NCI-H226 (cell line): ENCODE measurements around the gene ATE1.
A peak's percentile ranks its signal among the peaks of the same experiment; 100 is the strongest.
"Not testable (repeated sequence)": the region's sequence is repeated elsewhere in the genome, so short reads cannot be mapped to it uniquely, and the experiment has no call there.

Experiments
- DNase-seq: peaks from one replicate; pipeline ENCODE4 v3.0.0-alpha.2; 2015

The ATE1 gene

GRCh38 chr10:121774813-121775212, 153.0 kb downstream of the ATE1 start:
- DNase-seq: no peak

- no peak for DNase-seq
These were observed 153.4 kb downstream of the ATE1 start for GRCh38 chr10:121774404-121774803.

- peak; percentile 2 for DNase-seq
These were observed 154.9 kb downstream of the ATE1 start for GRCh38 chr10:121772884-121773283.

GRCh38 chr10:121772406-121772805, 155.4 kb downstream of the ATE1 start:
- DNase-seq: no peak

- no peak for DNase-seq
These were observed 155.9 kb downstream of the ATE1 start for GRCh38 chr10:121771966-121772365.

- no peak for DNase-seq
These were observed 161.4 kb downstream of the ATE1 start for GRCh38 chr10:121766426-121766825.

GRCh38 chr10:121765204-121765603, 162.6 kb downstream of the ATE1 start:
- DNase-seq: no peak

- no peak for DNase-seq
These were observed 163.4 kb downstream of the ATE1 start for GRCh38 chr10:121764233-121764942.

- not testable (repeated sequence) for DNase-seq
These were observed 170.6 kb downstream of the ATE1 start for GRCh38 chr10:121757241-121757640.

- DNase-seq: not testable (repeated sequence)
These were observed 172.3 kb downstream of the ATE1 start for GRCh38 chr10:121755496-121755895.

GRCh38 chr10:121754666-121755065, 173.2 kb downstream of the ATE1 start:
- no peak for DNase-seq

GRCh38 chr10:121753726-121754476, 173.9 kb downstream of the ATE1 start:
- DNase-seq: peak; percentile 53

GRCh38 chr10:121751191-121751760, 176.6 kb downstream of the ATE1 start:
- no peak for DNase-seq

- DNase-seq: no peak
These were observed 180.6 kb downstream of the ATE1 start for GRCh38 chr10:121747163-121747775.

GRCh38 chr10:121741248-121741792, 186.5 kb downstream of the ATE1 start:
- DNase-seq: no peak

- DNase-seq: no peak
These were observed 187.8 kb downstream of the ATE1 start for GRCh38 chr10:121740069-121740468.

GRCh38 chr10:121739114-121739513, 188.7 kb downstream of the ATE1 start:
- no peak for DNase-seq

GRCh38 chr10:121736315-121737130, 191.3 kb downstream of the ATE1 start:
- no peak for DNase-seq

GRCh38 chr10:121735263-121735662, 192.6 kb downstream of the ATE1 start:
- no peak for DNase-seq

GRCh38 chr10:121734589-121735045, 193.2 kb downstream of the ATE1 start:
- no peak for DNase-seq

GRCh38 chr10:121732656-121733445, 195.0 kb downstream of the ATE1 start:
- DNase-seq: no peak
